ENCODE data around the gene SCN4B.
A peak's percentile ranks its signal among the peaks of the same experiment; 100 is the strongest.

The SCN4B gene

GRCh38 chr11:118104491-118104890, 48.1 kb downstream of the SCN4B start:
- Mint-ChIP-seq H3K27ac (no peak overlapping the region), H3K4me1 (peaks cover 31% of the 10 kb centered on the region), H3K27me3 (ENCODE audit: low read depth, poor library complexity) (peaks cover 35% of the 10 kb centered on the region), H3K36me3 (ENCODE audit: low read depth) (no peaks in the 10 kb centered on the region), H3K9me3 (no peaks in the 10 kb centered on the region), H3K4me3 (no peak overlapping the region)
- TF ChIP-seq, protein P1, sequence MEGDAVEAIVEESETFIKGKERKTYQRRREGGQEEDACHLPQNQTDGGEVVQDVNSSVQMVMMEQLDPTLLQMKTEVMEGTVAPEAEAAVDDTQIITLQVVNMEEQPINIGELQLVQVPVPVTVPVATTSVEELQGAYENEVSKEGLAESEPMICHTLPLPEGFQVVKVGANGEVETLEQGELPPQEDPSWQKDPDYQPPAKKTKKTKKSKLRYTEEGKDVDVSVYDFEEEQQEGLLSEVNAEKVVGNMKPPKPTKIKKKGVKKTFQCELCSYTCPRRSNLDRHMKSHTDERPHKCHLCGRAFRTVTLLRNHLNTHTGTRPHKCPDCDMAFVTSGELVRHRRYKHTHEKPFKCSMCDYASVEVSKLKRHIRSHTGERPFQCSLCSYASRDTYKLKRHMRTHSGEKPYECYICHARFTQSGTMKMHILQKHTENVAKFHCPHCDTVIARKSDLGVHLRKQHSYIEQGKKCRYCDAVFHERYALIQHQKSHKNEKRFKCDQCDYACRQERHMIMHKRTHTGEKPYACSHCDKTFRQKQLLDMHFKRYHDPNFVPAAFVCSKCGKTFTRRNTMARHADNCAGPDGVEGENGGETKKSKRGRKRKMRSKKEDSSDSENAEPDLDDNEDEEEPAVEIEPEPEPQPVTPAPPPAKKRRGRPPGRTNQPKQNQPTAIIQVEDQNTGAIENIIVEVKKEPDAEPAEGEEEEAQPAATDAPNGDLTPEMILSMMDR (IDR thresholded peaks at IDR 0.05): no peak
- DNase-seq: no peak

DNA sequence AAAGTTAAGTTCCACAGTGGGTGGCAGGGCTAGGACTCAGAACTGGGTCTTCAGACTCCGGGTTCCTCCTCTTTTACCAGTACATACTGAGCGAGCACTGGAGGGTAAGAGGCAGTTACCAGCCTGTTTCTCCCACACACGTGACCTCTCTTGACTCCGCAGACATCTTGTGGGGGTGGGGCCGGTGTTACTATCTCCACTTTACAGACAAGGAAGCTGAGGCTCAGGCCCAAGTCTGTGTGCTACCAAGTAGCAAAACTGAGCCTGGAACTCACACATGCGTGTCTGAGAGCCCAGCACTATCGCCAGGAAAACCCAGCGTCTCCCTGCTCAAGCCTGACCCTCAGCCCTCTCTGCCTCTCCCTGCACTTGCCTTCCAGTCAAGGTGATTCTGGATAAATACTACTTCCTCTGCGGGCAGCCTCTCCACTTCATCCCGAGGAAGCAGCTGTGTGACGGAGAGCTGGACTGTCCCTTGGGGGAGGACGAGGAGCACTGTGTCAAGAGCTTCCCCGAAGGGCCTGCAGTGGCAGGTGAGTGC, 49.8 kb downstream of the SCN4B start:
- H3K4me3 Mint-ChIP-seq: no peak overlapping the region
- peaks cover 39% of the 10 kb centered on the region for H3K27me3 Mint-ChIP-seq (ENCODE audit: low read depth, poor library complexity)

GRCh38 chr11:118100691-118101232, 51.9 kb downstream of the SCN4B start:
- Mint-ChIP-seq H3K4me1 (peaks cover 47% of the 10 kb centered on the region), H3K27ac (no peak overlapping the region), H3K27me3 (ENCODE audit: low read depth, poor library complexity) (peaks cover 52% of the 10 kb centered on the region), H3K36me3 (ENCODE audit: low read depth) (no peaks in the 10 kb centered on the region), H3K9me3 (no peaks in the 10 kb centered on the region), H3K4me3 (no peak overlapping the region)
- no peak for DNase-seq
- TF ChIP-seq, protein P1 (IDR thresholded peaks at IDR 0.05): no peak

More for the DNA sequence above, 49.8 kb downstream of the SCN4B start:
- H3K4me1 Mint-ChIP-seq: peaks cover 45% of the 10 kb centered on the region
- H3K36me3 Mint-ChIP-seq (ENCODE audit: low read depth): no peaks in the 10 kb centered on the region
- H3K9me3 Mint-ChIP-seq: no peaks in the 10 kb centered on the region
- DNase-seq: no peak
- no peak overlapping the region for H3K27ac Mint-ChIP-seq
- TF ChIP-seq, protein P1 (IDR thresholded peaks at IDR 0.05): no peak

- Mint-ChIP-seq H3K4me1 (peaks cover 51% of the 10 kb centered on the region), H3K9me3 (no peaks in the 10 kb centered on the region), H3K4me3 (no peak overlapping the region), H3K27me3 (ENCODE audit: low read depth, poor library complexity) (peaks cover 53% of the 10 kb centered on the region), H3K36me3 (ENCODE audit: low read depth) (no peaks in the 10 kb centered on the region), H3K27ac (no peak overlapping the region)
- TF ChIP-seq, protein P1 (IDR thresholded peaks at IDR 0.05): no peak
- DNase-seq: no peak
Observed at GRCh38 chr11:118099838-118100556, 52.6 kb downstream of the SCN4B start.

- H3K27ac Mint-ChIP-seq: no peak overlapping the region
- peaks cover 51% of the 10 kb centered on the region for H3K4me1 Mint-ChIP-seq
- no peak overlapping the region for H3K4me3 Mint-ChIP-seq
- H3K36me3 Mint-ChIP-seq (ENCODE audit: low read depth): no peaks in the 10 kb centered on the region
- DNase-seq: peak; percentile 50
- H3K9me3 Mint-ChIP-seq: no peaks in the 10 kb centered on the region
- TF ChIP-seq, protein P1 (IDR thresholded peaks at IDR 0.05): no peak
- H3K27me3 Mint-ChIP-seq (ENCODE audit: low read depth, poor library complexity): peaks cover 48% of the 10 kb centered on the region
Observed at GRCh38 chr11:118098996-118099837, 53.4 kb downstream of the SCN4B start.
